IMR-90 (cell line): ENCODE measurements around the gene AQP4. TPM values are rescaled to one million over a fixed set of nuclear protein-coding genes. Genes with fewer than 3 reads are reported as not detected.

Experiments used
- ATAC-seq: fragments of 200-7000 bp; cut with Tn5 transposase; 2 replicates; pipeline ENCODE4 v1.9.1; 2020; ENCODE audit warnings: low read depth, mild to moderate bottlenecking, moderate library complexity
- BruUV-seq: library from RNA; stranded (reverse); fragments of 400-500 nt; replicated peaks from 2 replicates; lab custom pipeline; 2021; lab: Mats Ljungman, UMichigan
- CTCF ChIA-PET: fragments of 300-600 bp; formaldehyde crosslinking; extraction: SDS; loops from one replicate; lab custom pipeline; 2021; ENCODE audit warnings: antibody characterized with exemption; lab: Yijun Ruan, JAX
- POLR2A ChIA-PET: fragments of 300-600 bp; sonication (Branson Sonifier 250); formaldehyde crosslinking; loops from one replicate; lab custom pipeline; 2022; ENCODE audit warnings: antibody characterized with exemption; ENCODE audit not compliant: unreplicated experiment; lab: Charles Lee
- DNase-seq: peaks from one replicate; pipeline ENCODE4 v3.0.0; 2013
- H2AFZ ChIP-seq: replicated peaks from 2 replicates; pipeline ENCODE3; 2013; ENCODE audit warnings: low read length, mild to moderate bottlenecking; ENCODE audit not compliant: poor library complexity
- H2AK5ac ChIP-seq: 2 replicates; pipeline ENCODE4 v1.6.1; 2013; ENCODE audit warnings: low read depth, low read length, inconsistent platforms
- H2AK9ac ChIP-seq: replicated peaks from 2 replicates; pipeline ENCODE3; 2013; ENCODE audit warnings: mild to moderate bottlenecking, low read depth, low read length, moderate library complexity; ENCODE audit not compliant: poor library complexity
- H2BK120ac ChIP-seq: 2 replicates; pipeline ENCODE4 v1.6.1; 2013; ENCODE audit warnings: low read depth, low read length, inconsistent platforms
- H2BK15ac ChIP-seq: 3 replicates; pipeline ENCODE4 v1.6.1; 2013; ENCODE audit warnings: low read depth, low read length, inconsistent platforms
- H2BK20ac ChIP-seq: 2 replicates; pipeline ENCODE4 v1.6.1; 2013; ENCODE audit warnings: low read depth, mild to moderate bottlenecking, inconsistent platforms, low read length, moderate library complexity
- H2BK5ac ChIP-seq: 2 replicates; pipeline ENCODE4 v1.6.1; 2013; ENCODE audit warnings: mild to moderate bottlenecking, low read depth, low read length, inconsistent platforms; ENCODE audit not compliant: poor library complexity, severe bottlenecking
- H3K14ac ChIP-seq: replicated peaks from 2 replicates; pipeline ENCODE4 v1.6.1; 2013; ENCODE audit warnings: low read depth, low read length, inconsistent platforms
- H3K18ac ChIP-seq: 2 replicates; pipeline ENCODE4 v1.6.1; 2013; ENCODE audit warnings: low read depth, low read length, control low read depth
- H3K23ac ChIP-seq: 2 replicates; pipeline ENCODE4 v1.6.1; 2013; ENCODE audit warnings: low read depth, low read length, inconsistent platforms
- H3K27ac ChIP-seq: 2 replicates; pipeline ENCODE4 v1.5.1; 2013; ENCODE audit warnings: mild to moderate bottlenecking, control low read depth, low read length; ENCODE audit not compliant: insufficient read depth
- H3K27me3 ChIP-seq: 2 replicates; pipeline ENCODE4 v1.6.1; 2013; ENCODE audit warnings: low read length; ENCODE audit not compliant: control insufficient read depth, insufficient read depth
- H3K36me3 ChIP-seq: 2 replicates; pipeline ENCODE4 v1.6.1; 2013; ENCODE audit warnings: low read length, mixed read lengths; ENCODE audit not compliant: control insufficient read depth, insufficient read depth
- H3K4ac ChIP-seq: 2 replicates; pipeline ENCODE4 v1.6.1; 2013; ENCODE audit warnings: low read depth, low read length, inconsistent platforms
- H3K4me1 ChIP-seq: 2 replicates; pipeline ENCODE4 v1.6.1; 2013; ENCODE audit warnings: low read length, mixed read lengths; ENCODE audit not compliant: control insufficient read depth, insufficient read depth
- H3K4me2 ChIP-seq: 2 replicates; pipeline ENCODE4 v1.6.1; 2013; ENCODE audit warnings: low read depth, mild to moderate bottlenecking, control low read depth, low read length, moderate library complexity
- H3K4me3 ChIP-seq: 2 replicates; pipeline ENCODE4 v1.5.1; 2013; ENCODE audit warnings: low read depth, mild to moderate bottlenecking, control low read depth, low read length, moderate library complexity; ENCODE audit not compliant: insufficient read depth
- H3K56ac ChIP-seq: 2 replicates; pipeline ENCODE4 v1.6.1; 2013; ENCODE audit warnings: low read length, inconsistent platforms; ENCODE audit not compliant: insufficient read depth; ENCODE audit errors: extremely low read depth
- H3K79me1 ChIP-seq, 2 experiments: 2 replicates each; pipeline ENCODE4 v1.6.1; 2013; ENCODE audit warnings: low read length in 2 of 2, inconsistent platforms in 1 of 2, low read depth in 1 of 2
- H3K9ac ChIP-seq: 2 replicates; pipeline ENCODE4 v1.6.1; 2013; ENCODE audit warnings: low read depth, low read length, control low read depth
- H3K9me1 ChIP-seq: 2 replicates; pipeline ENCODE4 v1.6.1; 2013; ENCODE audit warnings: low read length, inconsistent platforms; ENCODE audit not compliant: insufficient read depth
- H3K9me3 ChIP-seq: 2 replicates; pipeline ENCODE4 v1.6.1; 2013; ENCODE audit warnings: low read length; ENCODE audit not compliant: control insufficient read depth, insufficient read depth
- H4K20me1 ChIP-seq: 2 replicates; pipeline ENCODE4 v1.6.1; 2013; ENCODE audit warnings: low read length, inconsistent platforms; ENCODE audit not compliant: insufficient read depth
- H4K5ac ChIP-seq: 2 replicates; pipeline ENCODE4 v1.6.1; 2013; ENCODE audit warnings: mild to moderate bottlenecking, low read depth, low read length, control low read depth
- H4K8ac ChIP-seq, 2 experiments: 2 replicates each; pipeline ENCODE4 v1.6.1; 2013; ENCODE audit warnings: low read depth in 2 of 2, low read length in 2 of 2, control low read depth in 1 of 2, inconsistent platforms in 1 of 2
- H4K91ac ChIP-seq: 2 replicates; pipeline ENCODE4 v1.6.1; 2013; ENCODE audit warnings: low read depth, low read length, inconsistent platforms; ENCODE audit not compliant: insufficient read depth
- BHLHE40 ChIP-seq: fragments of 150-350 bp; IDR thresholded peaks from 2 replicates; pipeline ENCODE4 v1.6.1; 2016; ENCODE audit warnings: mild to moderate bottlenecking, low read depth, low read length
- CEBPB ChIP-seq: IDR thresholded peaks from 2 replicates; pipeline ENCODE4 v1.6.1; 2012; ENCODE audit warnings: low read depth, low read length, improper control_type of control experiment
- CHD1 ChIP-seq: IDR thresholded peaks from 2 replicates; pipeline ENCODE4 v1.6.1; 2012; ENCODE audit warnings: low read depth, low read length, improper control_type of control experiment
- FOS ChIP-seq: fragments of 150-350 bp; IDR thresholded peaks from 2 replicates; pipeline ENCODE4 v1.6.1; 2016; ENCODE audit warnings: low read depth, low read length
- MAFK ChIP-seq: IDR thresholded peaks from 2 replicates; pipeline ENCODE4 v1.6.1; 2012; ENCODE audit warnings: low read depth, low read length, improper control_type of control experiment
- MAZ ChIP-seq: IDR thresholded peaks from 2 replicates; pipeline ENCODE4 v1.6.1; 2012; ENCODE audit warnings: low read depth, mild to moderate bottlenecking, low read length, improper control_type of control experiment, moderate library complexity, borderline replicate concordance
- MXI1 ChIP-seq: IDR thresholded peaks from 2 replicates; pipeline ENCODE4 v1.6.1; 2012; ENCODE audit warnings: low read depth, mild to moderate bottlenecking, low read length, moderate library complexity, borderline replicate concordance
- NFE2L2 ChIP-seq: fragments of 150-350 bp; IDR thresholded peaks from 2 replicates; pipeline ENCODE4 v1.6.1; 2016; ENCODE audit warnings: low read depth, mild to moderate bottlenecking, low read length
- POLR2A ChIP-seq: IDR thresholded peaks from 2 replicates; pipeline ENCODE4 v1.6.1; 2012; ENCODE audit warnings: mild to moderate bottlenecking, low read depth, low read length
- RAD21 ChIP-seq: IDR thresholded peaks from 2 replicates; pipeline ENCODE4 v1.6.1; 2012; ENCODE audit warnings: low read length, improper control_type of control experiment
- RCOR1 ChIP-seq: IDR thresholded peaks from 2 replicates; pipeline ENCODE4 v1.6.1; 2012; ENCODE audit warnings: mild to moderate bottlenecking, low read length, improper control_type of control experiment; ENCODE audit not compliant: insufficient replicate concordance
- RFX5 ChIP-seq: IDR thresholded peaks from 2 replicates; pipeline ENCODE4 v1.8.0; 2012; ENCODE audit warnings: low read depth, mild to moderate bottlenecking, low read length, moderate library complexity
- SMC3 ChIP-seq: fragments of 150-350 bp; IDR thresholded peaks from 2 replicates; pipeline ENCODE4 v1.6.1; 2016; ENCODE audit warnings: low read depth, mild to moderate bottlenecking, antibody characterized with exemption, low read length, moderate library complexity
- WGBS, 2 experiments: methylation state at CpG; one replicate each; pipeline versions ENCODE4 v1.1.5 to v1.1.7; 2013; ENCODE audit warnings: missing lambda C conversion rate in 2 of 2; ENCODE audit not compliant: insufficient read length in 1 of 2; ENCODE audit errors: extremely low coverage in 2 of 2; 5-methylcytosine and 5-hydroxymethylcytosine counted together
- dilution Hi-C: fragments of 300-500 bp; cut with HindIII; formaldehyde crosslinking; loops from one replicate; pipeline ENCODE4 v1.14.3; 2018; ENCODE audit warnings: low sequenced_read_pairs; ENCODE audit not compliant: unreplicated experiment
- in situ Hi-C: fragments of 300-500 bp; cut with MboI; formaldehyde crosslinking; loops from 3 replicates; pipeline ENCODE4 v1.14.3; 2019; ENCODE audit warnings: low sequenced_read_pairs, inconsistent platforms, mixed read lengths
- intact Hi-C: fragments of 100-400 bp; cut with micrococcal nuclease; formaldehyde crosslinking; loops from 2 replicates; pipeline ENCODE4 v1.10.0; 2022
- polyA plus RNA-seq, 3 experiments: library from polyadenylated mRNA; depleted of rRNA; stranded (reverse); fragments of >200 nt; gene quantifications; 2 replicates each; pipeline ENCODE4 v1.2.3, GENCODE V29; 2012; ENCODE audit warnings: low replicate concordance in 1 of 3
- total RNA-seq: library from RNA; depleted of rRNA; stranded (reverse); fragments of >200 nt; gene quantifications from 2 replicates; pipeline ENCODE4 v1.2.3, GENCODE V29; 2012
- TF ChIP-seq, protein P1 (sequence below): conservative IDR thresholded peaks from 2 replicates; pipeline ENCODE4 v1.5.1; 2012; ENCODE audit warnings: mild to moderate bottlenecking, low read depth, low read length, improper control_type of control experiment
- TF ChIP-seq, protein P2 (sequence below): fragments of 150-350 bp; IDR thresholded peaks from 2 replicates; pipeline ENCODE4 v1.6.1; 2017; ENCODE audit warnings: mild to moderate bottlenecking, antibody characterized with exemption, low read length, low read depth
- TF ChIP-seq, protein P3 (sequence below): fragments of 150-350 bp; IDR thresholded peaks from 2 replicates; pipeline ENCODE4 v1.6.1; 2016; ENCODE audit warnings: low read depth, mild to moderate bottlenecking, low read length, moderate library complexity, borderline replicate concordance

Gene AQP4
- total and polyA plus RNA-seq, 2 of the 4 experiments (the other 2 are of a cell fraction) = not detected

DNA sequence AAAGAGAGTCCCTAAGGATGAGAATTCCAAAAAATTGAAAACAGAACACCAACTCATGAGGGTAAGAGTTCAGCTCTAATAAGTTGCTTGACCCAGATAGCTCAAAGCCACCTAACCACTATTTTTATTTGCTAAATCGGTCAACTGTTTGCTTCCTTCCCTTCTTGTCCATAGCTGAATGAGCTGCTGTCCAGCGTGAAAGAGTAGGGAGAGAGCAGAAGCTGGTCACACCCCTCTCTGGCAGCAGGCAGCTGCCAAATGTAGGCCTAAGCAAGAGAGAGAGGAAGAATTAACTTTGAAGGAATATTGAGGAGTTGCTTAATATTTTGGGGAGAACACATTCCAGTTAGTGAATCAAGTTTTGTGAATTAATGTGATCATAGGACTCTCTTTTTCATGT, 25.9 kb downstream of the AQP4 start:
- no CpG with 5 or more reads among the region's 2 CpGs for whole genome bisulfite sequencing, 2 experiments
- Histone ChIP-seq H3K56ac (no peak overlapping the region), H2AK5ac (no peak overlapping the region), H3K79me1 (no peaks in the 10 kb centered on the region), H3K4ac (no peak overlapping the region), H2AK9ac (no peak overlapping the region), H3K9me1 (no peaks in the 10 kb centered on the region), H3K4me2 (no peak overlapping the region), H3K14ac (no peak overlapping the region), H3K27me3 (no peaks in the 10 kb centered on the region), H2BK20ac (no peak overlapping the region), H4K20me1 (no peaks in the 10 kb centered on the region), H3K4me3 (no peak overlapping the region), H4K5ac (no peak overlapping the region), H2AFZ (no peak overlapping the region), H3K9ac (no peak overlapping the region), H2BK5ac (no peak overlapping the region), H3K36me3 (no peaks in the 10 kb centered on the region), H4K8ac (no peak overlapping the region), H2BK120ac (no peak overlapping the region), H2BK15ac (no peak overlapping the region), H3K18ac (no peak overlapping the region), H3K9me3 (peaks cover 7% of the 10 kb centered on the region; the same call in 1 of the 2 replicates), H4K91ac (no peak overlapping the region), H3K27ac (no peak overlapping the region), H3K23ac (no peak overlapping the region), H3K4me1 (no peaks in the 10 kb centered on the region)
- intact Hi-C loops = no loop called here
- TF ChIP-seq BHLHE40 = no peak
- TF ChIP-seq SMC3 = no peak
- TF ChIP-seq, protein P1, sequence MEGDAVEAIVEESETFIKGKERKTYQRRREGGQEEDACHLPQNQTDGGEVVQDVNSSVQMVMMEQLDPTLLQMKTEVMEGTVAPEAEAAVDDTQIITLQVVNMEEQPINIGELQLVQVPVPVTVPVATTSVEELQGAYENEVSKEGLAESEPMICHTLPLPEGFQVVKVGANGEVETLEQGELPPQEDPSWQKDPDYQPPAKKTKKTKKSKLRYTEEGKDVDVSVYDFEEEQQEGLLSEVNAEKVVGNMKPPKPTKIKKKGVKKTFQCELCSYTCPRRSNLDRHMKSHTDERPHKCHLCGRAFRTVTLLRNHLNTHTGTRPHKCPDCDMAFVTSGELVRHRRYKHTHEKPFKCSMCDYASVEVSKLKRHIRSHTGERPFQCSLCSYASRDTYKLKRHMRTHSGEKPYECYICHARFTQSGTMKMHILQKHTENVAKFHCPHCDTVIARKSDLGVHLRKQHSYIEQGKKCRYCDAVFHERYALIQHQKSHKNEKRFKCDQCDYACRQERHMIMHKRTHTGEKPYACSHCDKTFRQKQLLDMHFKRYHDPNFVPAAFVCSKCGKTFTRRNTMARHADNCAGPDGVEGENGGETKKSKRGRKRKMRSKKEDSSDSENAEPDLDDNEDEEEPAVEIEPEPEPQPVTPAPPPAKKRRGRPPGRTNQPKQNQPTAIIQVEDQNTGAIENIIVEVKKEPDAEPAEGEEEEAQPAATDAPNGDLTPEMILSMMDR = no peak
- TF ChIP-seq NFE2L2 = no peak
- no peak for TF ChIP-seq MXI1
- TF ChIP-seq, protein P2, sequence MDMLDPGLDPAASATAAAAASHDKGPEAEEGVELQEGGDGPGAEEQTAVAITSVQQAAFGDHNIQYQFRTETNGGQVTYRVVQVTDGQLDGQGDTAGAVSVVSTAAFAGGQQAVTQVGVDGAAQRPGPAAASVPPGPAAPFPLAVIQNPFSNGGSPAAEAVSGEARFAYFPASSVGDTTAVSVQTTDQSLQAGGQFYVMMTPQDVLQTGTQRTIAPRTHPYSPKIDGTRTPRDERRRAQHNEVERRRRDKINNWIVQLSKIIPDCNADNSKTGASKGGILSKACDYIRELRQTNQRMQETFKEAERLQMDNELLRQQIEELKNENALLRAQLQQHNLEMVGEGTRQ = no peak
- TF ChIP-seq POLR2A = no peak
- no peak for TF ChIP-seq MAZ
- TF ChIP-seq, protein P3, sequence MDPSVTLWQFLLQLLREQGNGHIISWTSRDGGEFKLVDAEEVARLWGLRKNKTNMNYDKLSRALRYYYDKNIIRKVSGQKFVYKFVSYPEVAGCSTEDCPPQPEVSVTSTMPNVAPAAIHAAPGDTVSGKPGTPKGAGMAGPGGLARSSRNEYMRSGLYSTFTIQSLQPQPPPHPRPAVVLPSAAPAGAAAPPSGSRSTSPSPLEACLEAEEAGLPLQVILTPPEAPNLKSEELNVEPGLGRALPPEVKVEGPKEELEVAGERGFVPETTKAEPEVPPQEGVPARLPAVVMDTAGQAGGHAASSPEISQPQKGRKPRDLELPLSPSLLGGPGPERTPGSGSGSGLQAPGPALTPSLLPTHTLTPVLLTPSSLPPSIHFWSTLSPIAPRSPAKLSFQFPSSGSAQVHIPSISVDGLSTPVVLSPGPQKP = no peak
- no peak for TF ChIP-seq CHD1
- TF ChIP-seq FOS = no peak
- no peak for TF ChIP-seq CEBPB
- no peak for TF ChIP-seq MAFK
- TF ChIP-seq RCOR1 = no peak
- no peak for TF ChIP-seq RAD21
- TF ChIP-seq RFX5 = no peak
- ChIA-PET POLR2A (no interaction called here), CTCF (no interaction called here)
- BruUV-seq = no TSS peak
- DNase-seq (no peak), ATAC-seq (no peak)
- in situ Hi-C loops = no loop called here
- dilution Hi-C loops = no loop called here
